Raji (cell line): ENCODE results near the gene TMEM63C.

Experiments
- POLR2A ChIP-seq: IDR thresholded peaks from 2 replicates; pipeline ENCODE4 v1.6.1; 2011; ENCODE audit warnings: low read depth, low read length, control low read depth; ENCODE audit not compliant: insufficient read depth

TMEM63C gene

GRCh38 chr14:77278461-77279230, 97.0 kb downstream of the TMEM63C start:
- no peak for TF ChIP-seq POLR2A

GRCh38 chr14:77279719-77280118, 98.1 kb downstream of the TMEM63C start:
- no peak for TF ChIP-seq POLR2A

- no peak for TF ChIP-seq POLR2A
Measured at GRCh38 chr14:77281852-77282410, 100.3 kb downstream of the TMEM63C start.

DNA sequence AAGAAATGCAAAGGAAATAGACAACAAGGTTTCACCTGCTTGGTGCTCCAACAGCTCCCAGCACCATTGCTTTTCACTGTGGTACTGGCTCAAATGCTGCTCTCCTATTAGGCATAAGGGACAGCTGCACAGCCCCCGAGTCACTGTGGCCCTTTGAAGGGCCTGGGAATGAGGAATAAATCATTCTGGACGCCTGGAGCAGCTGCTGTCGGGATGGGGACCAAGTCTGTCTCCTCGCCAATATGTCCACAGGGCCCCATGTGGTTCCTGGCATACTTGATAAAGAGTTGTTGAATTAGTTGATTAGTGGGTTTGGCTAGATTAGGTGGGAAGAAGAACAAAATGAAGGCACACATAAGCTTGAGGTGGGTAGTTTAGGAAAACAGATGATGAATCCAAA, 102.5 kb downstream of the TMEM63C start:
- no peak for TF ChIP-seq POLR2A

GRCh38 chr14:77284466-77284865, 102.9 kb downstream of the TMEM63C start:
- no peak for TF ChIP-seq POLR2A

GRCh38 chr14:77286576-77286975, 105.0 kb downstream of the TMEM63C start:
- TF ChIP-seq POLR2A = no peak

DNA sequence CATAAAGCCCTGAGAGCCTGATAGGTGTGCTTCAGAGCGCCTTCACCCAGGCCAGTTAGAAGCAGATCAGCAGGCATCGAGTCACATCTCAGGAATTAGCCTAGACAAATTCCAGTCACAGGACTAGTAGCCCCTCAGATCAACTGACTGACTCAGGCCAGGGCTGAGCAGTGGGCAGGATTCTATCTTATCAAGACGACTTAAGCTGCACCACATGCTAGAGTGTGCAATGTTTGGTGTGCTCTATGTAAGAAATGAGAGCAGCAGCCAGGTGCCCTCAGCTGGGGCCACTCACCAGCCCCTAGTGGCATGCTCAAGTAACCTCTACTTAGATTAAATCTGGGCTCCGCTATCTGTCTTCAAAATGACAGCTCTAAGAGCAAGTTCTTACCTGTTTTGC, 109.1 kb downstream of the TMEM63C start:
- TF ChIP-seq POLR2A = no peak

DNA sequence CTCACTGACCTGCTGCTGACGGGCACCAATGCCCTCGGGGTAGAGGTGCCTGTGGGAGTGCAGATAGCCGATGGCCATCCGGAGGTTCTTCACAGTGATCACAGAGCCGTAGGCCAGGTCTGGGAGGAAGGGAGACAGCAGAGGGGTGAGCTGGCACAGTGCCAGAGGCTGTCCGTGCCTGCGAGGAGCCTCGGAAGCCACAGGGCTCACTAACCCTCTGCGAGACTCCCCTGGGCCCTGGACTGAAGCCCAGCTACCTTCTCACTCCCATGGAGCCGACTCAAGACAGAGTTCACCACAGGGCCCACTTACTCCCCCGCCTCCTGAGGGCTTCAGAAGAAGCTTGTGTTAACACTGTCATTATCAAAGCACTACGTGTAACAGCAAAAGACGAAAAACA, 114.6 kb downstream of the TMEM63C start:
- no peak for TF ChIP-seq POLR2A

GRCh38 chr14:77296906-77297305, 115.3 kb downstream of the TMEM63C start:
- TF ChIP-seq POLR2A = no peak

DNA sequence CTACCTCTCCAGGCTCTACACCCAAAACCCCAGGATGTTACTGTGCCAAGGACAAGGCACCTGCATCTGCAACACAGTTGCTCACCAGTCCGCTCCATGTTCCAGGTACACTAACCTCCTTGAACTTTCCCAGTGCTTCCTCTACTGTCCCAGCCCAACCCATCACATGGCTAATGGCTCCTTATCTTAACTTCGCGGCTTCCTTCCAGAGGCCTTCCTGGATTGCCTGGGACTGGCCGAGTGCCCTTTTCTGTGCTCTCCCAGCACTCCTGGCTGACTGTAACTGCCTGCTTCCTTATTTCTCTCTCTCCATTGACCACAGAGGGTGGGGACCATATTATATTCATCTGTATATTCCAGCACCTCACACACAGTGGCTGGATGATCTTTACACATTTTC, 118.2 kb downstream of the TMEM63C start:
- no peak for TF ChIP-seq POLR2A

- no peak for TF ChIP-seq POLR2A
Measured at GRCh38 chr14:77301103-77301502, 119.5 kb downstream of the TMEM63C start.

DNA sequence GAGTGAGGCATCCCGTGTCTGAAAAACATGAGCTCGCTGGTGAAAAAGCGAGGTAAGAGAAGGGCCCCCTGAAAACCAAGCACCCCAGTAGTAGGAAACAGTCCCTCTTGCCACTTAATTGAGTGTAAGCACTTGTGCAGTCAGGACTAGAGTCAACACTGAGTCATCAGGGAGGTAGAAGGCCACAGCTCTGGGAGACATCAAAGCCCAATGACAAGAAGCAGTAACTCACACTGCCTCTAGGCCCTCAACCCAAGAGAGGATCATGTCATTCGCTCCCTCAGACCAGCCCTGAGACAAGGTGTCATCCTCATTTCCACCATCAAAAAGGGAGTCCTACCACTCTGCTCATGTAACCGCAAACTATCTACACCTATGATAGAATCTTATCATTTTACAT, 121.3 kb downstream of the TMEM63C start:
- no peak for TF ChIP-seq POLR2A

- TF ChIP-seq POLR2A = no peak
Measured at GRCh38 chr14:77303417-77304156, 122.0 kb downstream of the TMEM63C start.

GRCh38 chr14:77305696-77306095, 124.1 kb downstream of the TMEM63C start:
- no peak for TF ChIP-seq POLR2A

DNA sequence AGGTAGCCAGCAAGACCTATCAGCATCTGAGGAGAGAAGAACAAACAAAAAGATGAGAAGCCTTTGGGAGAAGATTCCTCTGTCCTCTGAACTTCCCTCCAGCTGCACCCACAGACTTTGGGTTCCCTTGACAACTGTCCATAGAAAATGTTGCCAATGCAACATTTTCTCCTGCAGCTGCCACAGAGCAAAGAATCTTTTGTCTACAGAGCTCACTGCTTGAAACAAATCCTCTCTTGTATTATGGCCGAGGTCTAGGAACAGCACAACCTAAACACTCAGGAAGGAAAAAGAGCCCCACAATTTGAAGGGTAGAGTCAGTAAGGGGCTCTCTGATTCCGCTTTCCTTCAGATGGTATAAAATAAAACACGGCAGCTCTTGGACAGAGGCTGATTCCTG, 124.8 kb downstream of the TMEM63C start:
- no peak for TF ChIP-seq POLR2A

DNA sequence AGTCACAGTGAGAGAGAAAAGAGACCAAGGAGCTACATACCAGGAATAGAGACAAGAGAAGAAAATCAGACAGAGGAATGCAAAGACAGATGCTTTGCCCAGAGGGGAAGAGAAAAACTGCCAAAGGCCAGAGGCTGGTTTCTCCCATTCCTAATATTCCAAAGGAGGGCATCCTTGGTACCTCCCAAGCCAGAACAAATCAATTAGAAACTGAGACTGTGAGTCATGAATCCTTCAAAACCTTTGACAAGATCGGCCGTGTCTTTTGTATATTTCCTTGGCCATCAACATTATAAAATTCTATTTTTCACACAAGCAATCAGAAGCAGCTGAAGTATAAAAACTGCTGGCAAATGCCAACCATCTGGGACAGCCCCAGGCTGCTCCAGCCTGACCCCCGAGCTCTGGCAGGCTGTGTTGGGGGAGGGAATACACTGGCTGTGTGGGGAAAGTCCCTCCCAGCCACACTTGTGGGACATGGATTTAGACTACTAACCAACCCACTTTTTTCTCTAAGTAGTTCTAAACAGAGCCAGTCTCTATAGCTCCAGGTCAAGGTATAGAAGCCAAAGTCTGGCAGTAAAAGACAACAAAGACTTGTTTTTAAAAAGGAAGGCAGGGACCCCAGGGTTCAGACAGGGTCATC, 125.4 kb downstream of the TMEM63C start:
- TF ChIP-seq POLR2A = no peak
